Suprapubic skin (tissue), 4 donors: Measurements from ENCODE around the gene THSD7B. TPM values are rescaled to one million over a fixed set of nuclear protein-coding genes. Genes with fewer than 3 reads are reported as not detected.

ENCODE experiments used
- DNase-seq, 2 donors: peaks; one replicate each; pipeline ENCODE4 v3.0.0-alpha.2; 2019; ENCODE audit warnings: low spot score in 2 of 2
- H3K27ac ChIP-seq: fragments of 200-600 bp; sonication (generic); one replicate; pipeline ENCODE4 v1.5.1; 2019
- H3K27me3 ChIP-seq: fragments of 200-600 bp; sonication (generic); one replicate; pipeline ENCODE4 v1.5.1; 2019
- H3K36me3 ChIP-seq: fragments of 200-600 bp; sonication (generic); one replicate; pipeline ENCODE4 v1.5.1; 2019
- H3K4me1 ChIP-seq: fragments of 200-600 bp; sonication (generic); one replicate; pipeline ENCODE4 v1.5.1; 2019
- H3K4me3 ChIP-seq: fragments of 200-600 bp; sonication (generic); one replicate; pipeline ENCODE4 v1.5.1; 2019; ENCODE audit warnings: mild to moderate bottlenecking
- H3K9me3 ChIP-seq: fragments of 200-600 bp; sonication (generic); one replicate; pipeline ENCODE4 v1.5.1; 2019
- EP300 ChIP-seq: sonication (generic); formaldehyde crosslinking; IDR thresholded peaks from one replicate; pipeline ENCODE4 v1.6.1; 2017; ENCODE audit warnings: antibody characterized with exemption
- POLR2A ChIP-seq, 2 donors: fragments of 450-650 bp; IDR thresholded peaks; one replicate each; pipeline ENCODE4 v1.6.1; 2017; ENCODE audit warnings: antibody characterized with exemption in 2 of 2, mild to moderate bottlenecking in 2 of 2, moderate library complexity in 2 of 2
- POLR2AphosphoS5 ChIP-seq, 3 donors: sonication (generic); formaldehyde crosslinking; IDR thresholded peaks; one replicate each; pipeline ENCODE4 v1.6.1; 2017; ENCODE audit warnings: antibody characterized with exemption in 3 of 3
- WGBS: methylation state at CpG from one replicate; pipeline ENCODE4 v1.1.5; 2018; 5-methylcytosine and 5-hydroxymethylcytosine counted together
- total RNA-seq, 4 donors: library from RNA; depleted of rRNA; stranded (reverse); fragments of >200 nt; gene quantifications; one replicate each; pipeline ENCODE4 v1.1.0, GENCODE V29; 2016
- TF ChIP-seq, protein P1 (sequence below), 2 donors: fragments of 200-600 bp in 1 of 2; fragments of 450-650 bp in 1 of 2; sonication (generic) in 1 of 2; IDR thresholded peaks; one replicate each; pipeline ENCODE4 v1.5.1; 2016 to 2019; ENCODE audit warnings: antibody characterized with exemption in 2 of 2, mild to moderate bottlenecking in 1 of 2, moderate library complexity in 1 of 2

The THSD7B gene
- total RNA-seq, 4 donors from 2014 or later, result 0.18 to 1.1 (median 0.34) TPM; not detected in 1

GRCh38 chr2:137020452-137021196 lies 255.3 kb downstream of the THSD7B start:
- Histone ChIP-seq H3K27ac (no peak overlapping the region), H3K36me3 (no peaks in the 10 kb centered on the region), H3K9me3 (no peaks in the 10 kb centered on the region), H3K27me3 (no peaks in the 10 kb centered on the region), H3K4me3 (no peak overlapping the region), H3K4me1 (no peaks in the 10 kb centered on the region)
- DNase-seq, result no peak
- 81% methylated on average over 11 of the region's 11 CpGs for WGBS
- no peak for TF ChIP-seq POLR2AphosphoS5 (IDR thresholded peaks at IDR 0.05)
- TF ChIP-seq, protein P1, sequence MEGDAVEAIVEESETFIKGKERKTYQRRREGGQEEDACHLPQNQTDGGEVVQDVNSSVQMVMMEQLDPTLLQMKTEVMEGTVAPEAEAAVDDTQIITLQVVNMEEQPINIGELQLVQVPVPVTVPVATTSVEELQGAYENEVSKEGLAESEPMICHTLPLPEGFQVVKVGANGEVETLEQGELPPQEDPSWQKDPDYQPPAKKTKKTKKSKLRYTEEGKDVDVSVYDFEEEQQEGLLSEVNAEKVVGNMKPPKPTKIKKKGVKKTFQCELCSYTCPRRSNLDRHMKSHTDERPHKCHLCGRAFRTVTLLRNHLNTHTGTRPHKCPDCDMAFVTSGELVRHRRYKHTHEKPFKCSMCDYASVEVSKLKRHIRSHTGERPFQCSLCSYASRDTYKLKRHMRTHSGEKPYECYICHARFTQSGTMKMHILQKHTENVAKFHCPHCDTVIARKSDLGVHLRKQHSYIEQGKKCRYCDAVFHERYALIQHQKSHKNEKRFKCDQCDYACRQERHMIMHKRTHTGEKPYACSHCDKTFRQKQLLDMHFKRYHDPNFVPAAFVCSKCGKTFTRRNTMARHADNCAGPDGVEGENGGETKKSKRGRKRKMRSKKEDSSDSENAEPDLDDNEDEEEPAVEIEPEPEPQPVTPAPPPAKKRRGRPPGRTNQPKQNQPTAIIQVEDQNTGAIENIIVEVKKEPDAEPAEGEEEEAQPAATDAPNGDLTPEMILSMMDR (IDR thresholded peaks at IDR 0.05), result no peak
- no peak for TF ChIP-seq EP300
- no peak for TF ChIP-seq POLR2A (IDR thresholded peaks at IDR 0.05)

DNA sequence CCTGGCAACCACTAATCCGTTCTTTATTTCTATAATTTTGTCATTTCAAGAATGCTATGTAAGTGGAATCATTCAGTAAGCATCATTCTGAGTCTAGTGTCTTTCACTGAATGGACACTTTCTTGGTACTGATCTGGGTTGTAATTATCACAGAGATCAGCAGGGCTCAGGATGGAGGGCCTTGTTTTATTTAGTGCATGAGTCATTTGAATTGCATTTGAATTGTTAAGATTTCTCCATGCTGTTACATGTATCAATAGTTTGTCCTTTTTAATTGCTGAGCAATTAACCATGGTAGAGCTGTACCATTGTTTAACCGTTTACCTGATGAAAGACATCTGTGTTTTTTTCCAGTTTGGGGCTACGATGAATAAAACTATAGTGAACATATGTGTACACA lies 256.4 kb downstream of the THSD7B start:
- TF ChIP-seq, protein P1 (IDR thresholded peaks at IDR 0.05), result no peak
- no peak for TF ChIP-seq POLR2AphosphoS5 (IDR thresholded peaks at IDR 0.05)
- TF ChIP-seq EP300, result no peak
- no peak for TF ChIP-seq POLR2A (IDR thresholded peaks at IDR 0.05)
- Histone ChIP-seq H3K27me3 (no peaks in the 10 kb centered on the region), H3K36me3 (no peaks in the 10 kb centered on the region), H3K9me3 (no peaks in the 10 kb centered on the region), H3K4me3 (no peak overlapping the region), H3K27ac (no peak overlapping the region), H3K4me1 (no peaks in the 10 kb centered on the region)
- no peak for DNase-seq
- 64% methylated on average over 3 of the region's 3 CpGs for WGBS

DNA sequence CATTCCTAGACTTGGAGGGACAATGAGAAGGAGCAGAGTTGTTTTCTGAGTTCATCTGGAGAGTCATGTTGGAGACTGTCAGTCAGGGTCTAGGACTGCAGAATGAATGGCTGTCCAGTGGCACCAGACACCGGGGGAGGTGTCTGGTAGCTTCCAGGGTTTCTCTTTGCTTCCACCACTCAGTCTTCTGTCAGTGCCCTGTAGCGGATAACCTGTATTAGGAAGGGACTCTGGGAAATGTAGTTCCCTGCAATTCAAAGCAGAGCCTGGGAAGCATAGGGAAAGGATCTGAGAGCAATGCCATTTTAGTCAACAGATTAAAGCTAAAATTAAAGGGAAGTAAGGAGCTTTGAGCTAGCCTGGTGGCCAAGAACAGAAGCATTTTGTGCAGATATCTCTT lies 257.9 kb downstream of the THSD7B start:
- DNase-seq, result no peak
- no peak overlapping the region for H3K4me3 ChIP-seq
- no peak overlapping the region for H3K27ac ChIP-seq
- H3K27me3 ChIP-seq, result no peaks in the 10 kb centered on the region
- H3K36me3 ChIP-seq, result no peaks in the 10 kb centered on the region
- 63% methylated on average over 2 of the region's 2 CpGs for WGBS
- H3K4me1 ChIP-seq, result no peaks in the 10 kb centered on the region
- no peaks in the 10 kb centered on the region for H3K9me3 ChIP-seq
- TF ChIP-seq, protein P1 (IDR thresholded peaks at IDR 0.05), result no peak
- no peak for TF ChIP-seq POLR2A (IDR thresholded peaks at IDR 0.05)
- TF ChIP-seq EP300, result no peak
- TF ChIP-seq POLR2AphosphoS5 (IDR thresholded peaks at IDR 0.05), result no peak

DNA sequence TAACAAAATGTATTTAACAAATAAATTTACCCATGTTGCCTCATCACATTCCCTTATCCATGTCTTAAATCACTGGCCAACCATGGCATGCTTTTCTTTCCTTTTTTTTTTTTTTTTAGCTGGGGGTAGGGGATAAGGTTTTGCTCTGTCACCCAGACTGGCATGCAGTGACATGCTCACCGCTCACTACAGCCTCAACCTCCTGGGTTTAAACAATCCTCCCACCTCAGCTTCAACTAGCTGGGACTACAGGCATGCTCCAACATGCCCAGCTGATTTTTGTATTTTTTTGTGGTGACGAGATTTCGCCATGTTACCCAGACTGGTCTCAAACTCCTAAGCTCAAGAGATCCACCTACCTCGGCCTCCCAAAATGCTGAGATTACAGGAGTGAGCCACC lies 266.4 kb downstream of the THSD7B start:
- H3K27ac ChIP-seq, result no peak overlapping the region
- no peaks in the 10 kb centered on the region for H3K36me3 ChIP-seq
- no peaks in the 10 kb centered on the region for H3K4me1 ChIP-seq
- DNase-seq, result no peak
- TF ChIP-seq EP300 (no peak), POLR2A (IDR thresholded peaks at IDR 0.05) (no peak), POLR2AphosphoS5 (IDR thresholded peaks at IDR 0.05) (no peak)
- TF ChIP-seq, protein P1 (IDR thresholded peaks at IDR 0.05), result no peak
- H3K27me3 ChIP-seq, result no peaks in the 10 kb centered on the region
- 85% methylated on average over 4 of the region's 4 CpGs for WGBS
- H3K9me3 ChIP-seq, result no peaks in the 10 kb centered on the region
- H3K4me3 ChIP-seq, result no peak overlapping the region

- DNase-seq, result no peak
- Histone ChIP-seq H3K9me3 (no peaks in the 10 kb centered on the region), H3K4me3 (no peak overlapping the region), H3K27ac (no peak overlapping the region), H3K36me3 (no peaks in the 10 kb centered on the region), H3K4me1 (no peaks in the 10 kb centered on the region), H3K27me3 (no peaks in the 10 kb centered on the region)
- TF ChIP-seq, protein P1 (IDR thresholded peaks at IDR 0.05), result no peak
- no peak for TF ChIP-seq POLR2AphosphoS5 (IDR thresholded peaks at IDR 0.05)
- no peak for TF ChIP-seq EP300
- TF ChIP-seq POLR2A (IDR thresholded peaks at IDR 0.05), result no peak
- WGBS, result 89% methylated on average over 1 of the region's 1 CpG
Measured at GRCh38 chr2:137036619-137037018, 271.3 kb downstream of the THSD7B start.
